ENCODE measurements around the gene RIMKLB.

RIMKLB gene

DNA sequence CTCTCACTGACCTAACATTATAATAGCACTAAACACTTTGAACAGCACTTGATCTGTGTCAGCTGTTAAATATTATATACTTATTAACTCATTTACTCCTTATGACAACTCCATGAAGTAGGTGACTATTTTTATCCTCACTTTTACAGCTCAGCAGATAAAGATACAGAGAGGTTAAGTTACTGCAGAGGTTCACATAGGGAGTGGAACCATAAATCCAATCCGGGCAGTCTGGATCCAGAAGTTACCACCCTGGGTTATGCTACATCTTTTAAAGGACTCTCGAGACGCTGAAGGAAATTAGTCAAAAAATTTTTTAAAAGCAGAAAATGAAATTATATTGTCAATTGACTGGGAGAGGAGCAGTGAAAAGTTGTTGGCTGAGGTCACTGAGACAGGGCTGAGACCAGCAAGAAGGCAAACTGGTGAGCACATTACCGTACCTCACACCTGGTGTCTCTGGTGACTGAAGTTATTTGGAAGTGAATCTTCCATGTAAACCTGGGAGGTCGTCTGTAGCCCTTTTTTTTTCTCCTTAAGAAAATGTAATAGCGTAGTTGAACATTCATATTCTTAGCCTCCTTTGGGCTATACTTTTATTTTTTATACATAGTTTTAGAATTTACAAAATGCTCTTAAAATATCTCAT is 1.2 kb upstream of the RIMKLB start:
- no peak for TF ChIP-seq NFRKB (IDR thresholded peaks at IDR 0.05)
- TF ChIP-seq FOXK2 (IDR thresholded peaks at IDR 0.05), result no peak
- TF ChIP-seq BHLHE40 (IDR thresholded peaks at IDR 0.05; ENCODE audit: borderline replicate concordance), result no peak
- no peak for TF ChIP-seq ARNT (IDR thresholded peaks at IDR 0.05)
- TF ChIP-seq SP1 (IDR thresholded peaks at IDR 0.05), result no peak
- DNase-seq (ENCODE audit: extremely low spot score), result no peak
- ChIA-PET POLR2A (interaction anchor here (0.7 to 1.4 kb wide), 2 partner anchors 12 to 202 kb away, joined by 3 read pairs; no protein-coding TSS in a partner anchor), CTCF (interaction anchor here (1.2 to 1.7 kb wide), 2 partner anchors 103 to 127 kb away, joined by 3 read pairs; no protein-coding TSS in a partner anchor)

GRCh38 chr12:8697120-8697475 is 693 bp upstream of the RIMKLB start:
- no peak for DNase-seq (ENCODE audit: extremely low spot score)
- ChIA-PET CTCF (interaction anchor here (0.6 to 1.7 kb wide), 5 partner anchors 86 to 253 kb away, joined by 3 read pairs; partner anchors contain the start of gene M6PR), POLR2A (interaction anchor here (0.8 to 1.6 kb wide), 11 partner anchors 9 to 252 kb away, joined by 3 to 6 read pairs (median 4); partner anchors contain the start of genes M6PR and PHC1)
- 0 out of 2 replicates have a peak, but pooled peaks have one; percentile 33 for TF ChIP-seq L3MBTL2 (conservative IDR thresholded peaks at IDR 0.05)
- no peak for TF ChIP-seq NFRKB (IDR thresholded peaks at IDR 0.05)

DNA sequence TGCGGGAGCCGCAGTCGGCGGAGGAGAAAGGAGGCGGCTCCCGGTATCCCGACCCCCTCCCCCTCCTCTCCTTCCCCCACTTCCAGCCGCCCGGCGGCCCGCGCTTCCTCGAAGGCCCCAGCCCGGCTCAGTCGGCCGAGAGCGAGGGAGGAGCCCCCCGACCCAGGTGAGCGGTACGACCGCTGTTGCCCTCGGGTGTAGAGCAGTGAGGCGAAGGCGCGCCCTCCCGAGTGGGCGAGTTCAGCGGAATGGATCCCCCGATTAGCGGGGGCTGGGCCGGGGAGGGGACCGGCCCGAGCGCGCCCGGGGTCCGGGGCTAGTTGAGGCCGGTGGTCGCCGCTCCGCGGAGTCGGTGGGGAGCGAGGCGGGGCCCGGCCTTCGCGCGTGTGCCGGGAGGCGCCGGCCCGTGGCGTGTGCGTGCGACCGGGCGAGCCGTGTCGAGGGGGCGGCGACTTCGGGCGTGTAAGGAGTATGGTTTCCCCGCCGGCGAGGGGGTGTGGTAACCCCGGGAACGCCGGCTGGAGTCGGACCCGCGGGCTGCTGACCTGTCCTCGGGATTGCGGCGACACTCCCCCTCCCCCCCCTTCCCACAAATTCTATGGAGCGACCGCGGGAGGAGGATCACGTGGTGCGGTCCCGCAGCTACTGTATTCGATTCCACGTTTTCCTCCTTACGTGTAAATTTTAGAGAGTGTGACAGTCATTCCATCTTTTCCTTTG is 501 bp downstream of the RIMKLB start:
- TF ChIP-seq ARNT (IDR thresholded peaks at IDR 0.05) (peak; percentile 52; the same call in 1 of the 2 replicates), ELF4 (IDR thresholded peaks at IDR 0.05) (no peak), L3MBTL2 (conservative IDR thresholded peaks at IDR 0.05) (0 out of 2 replicates have a peak, but pooled peaks have one; percentile 11)
- DNase-seq (ENCODE audit: extremely low spot score), result peak; percentile 34
- POLR2A ChIA-PET, result interaction anchor here (0.7 to 1.6 kb wide), 11 partner anchors 9 to 251 kb away, joined by 3 to 6 read pairs (median 4); partner anchors contain the start of gene M6PR
- CTCF ChIA-PET, result interaction anchor here (0.7 to 1.2 kb wide), 3 partner anchors 154 to 252 kb away, joined by 3 read pairs; partner anchors contain the start of gene M6PR

DNA sequence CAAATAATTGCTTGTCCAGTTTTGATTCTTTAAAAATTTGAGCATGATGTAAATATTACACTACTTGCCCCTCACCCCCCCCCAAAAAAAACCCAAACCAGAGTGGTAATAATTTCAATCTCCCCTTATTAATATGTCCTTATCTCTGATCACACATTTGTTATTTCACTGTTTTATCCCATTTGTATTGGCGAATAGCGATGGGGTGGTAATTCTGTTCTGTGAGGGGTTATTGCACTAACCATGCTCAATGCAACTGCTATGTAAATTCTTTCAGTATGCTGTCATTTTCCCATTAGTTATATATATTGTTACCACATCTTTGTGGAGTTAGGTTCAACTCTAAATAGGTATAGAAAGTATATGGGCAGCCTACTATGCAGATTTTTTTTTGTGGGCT is 1.1 kb downstream of the RIMKLB start:
- POLR2A ChIA-PET, result interaction anchor here (1.3 kb wide), 1 partner anchor 22 kb away, joined by 4 read pairs; no protein-coding TSS in a partner anchor
- CTCF ChIA-PET, result no interaction called here
- 0 out of 2 replicates have a peak, but pooled peaks have one; percentile 7 for TF ChIP-seq L3MBTL2 (conservative IDR thresholded peaks at IDR 0.05)
- TF ChIP-seq SP1 (IDR thresholded peaks at IDR 0.05), result no peak
- TF ChIP-seq ARNT (IDR thresholded peaks at IDR 0.05), result no peak
- no peak for TF ChIP-seq PKNOX1 (IDR thresholded peaks at IDR 0.05)
- TF ChIP-seq BHLHE40 (IDR thresholded peaks at IDR 0.05; ENCODE audit: borderline replicate concordance), result no peak
- TF ChIP-seq TARDBP (IDR thresholded peaks at IDR 0.05), result no peak
- no peak for TF ChIP-seq LEF1 (IDR thresholded peaks at IDR 0.05; ENCODE audit: borderline replicate concordance)
- TF ChIP-seq FOXM1 (IDR thresholded peaks at IDR 0.05; ENCODE audit: borderline replicate concordance), result no peak
- TF ChIP-seq ELF4 (IDR thresholded peaks at IDR 0.05), result no peak
- DNase-seq (ENCODE audit: extremely low spot score), result no peak

GRCh38 chr12:8699714-8700113 is 1.9 kb downstream of the RIMKLB start:
- ChIA-PET CTCF (interaction anchor here (0.5 to 1.5 kb wide), 2 partner anchors 161 to 180 kb away, joined by 4 to 5 read pairs; no protein-coding TSS in a partner anchor), POLR2A (interaction anchor here (1.3 kb wide), 1 partner anchor 23 kb away, joined by 3 read pairs; no protein-coding TSS in a partner anchor)
- DNase-seq (ENCODE audit: extremely low spot score), result no peak
- TF ChIP-seq NFRKB (IDR thresholded peaks at IDR 0.05) (no peak), TARDBP (IDR thresholded peaks at IDR 0.05) (no peak), ARNT (IDR thresholded peaks at IDR 0.05) (no peak), FOXK2 (IDR thresholded peaks at IDR 0.05) (no peak), L3MBTL2 (conservative IDR thresholded peaks at IDR 0.05) (no peak), CTBP1 (IDR thresholded peaks at IDR 0.05; ENCODE audit: borderline replicate concordance) (no peak), LEF1 (IDR thresholded peaks at IDR 0.05; ENCODE audit: borderline replicate concordance) (no peak), SP1 (IDR thresholded peaks at IDR 0.05) (no peak)

GRCh38 chr12:8701046-8701660 is 3.4 kb downstream of the RIMKLB start:
- no peak for DNase-seq (ENCODE audit: extremely low spot score)
- ChIA-PET CTCF (interaction anchor here (0.5 to 1.5 kb wide), 4 partner anchors 159 to 1342 kb away, joined by 3 to 5 read pairs (median 4); no protein-coding TSS in a partner anchor), POLR2A (interaction anchor here (1.2 kb wide), 1 partner anchor 13 kb away, joined by 3 read pairs; no protein-coding TSS in a partner anchor)
- TF ChIP-seq FOXK2 (IDR thresholded peaks at IDR 0.05) (no peak), TARDBP (IDR thresholded peaks at IDR 0.05) (no peak), L3MBTL2 (conservative IDR thresholded peaks at IDR 0.05) (no peak), HDGF (IDR thresholded peaks at IDR 0.05; ENCODE audit: borderline replicate concordance) (no peak), SP1 (IDR thresholded peaks at IDR 0.05) (no peak), ZNF384 (IDR thresholded peaks at IDR 0.05) (no peak), PKNOX1 (IDR thresholded peaks at IDR 0.05) (no peak), FOXM1 (IDR thresholded peaks at IDR 0.05; ENCODE audit: borderline replicate concordance) (no peak), NFRKB (IDR thresholded peaks at IDR 0.05) (no peak), ARNT (IDR thresholded peaks at IDR 0.05) (no peak), ELF4 (IDR thresholded peaks at IDR 0.05) (no peak), SUZ12 (IDR thresholded peaks at IDR 0.05) (no peak), CTBP1 (IDR thresholded peaks at IDR 0.05; ENCODE audit: borderline replicate concordance) (no peak), FOXA1 (IDR thresholded peaks at IDR 0.05) (no peak), BHLHE40 (IDR thresholded peaks at IDR 0.05; ENCODE audit: borderline replicate concordance) (no peak), LEF1 (IDR thresholded peaks at IDR 0.05; ENCODE audit: borderline replicate concordance) (no peak)

All from HEK293T (cell line).